Hematopoietic multipotent progenitor cell treated with erythropoietin and hydrocortisone succinate and interleukin-3 and kit ligand, for 6 days (in vitro differentiated cells): ENCODE results near the gene SLIT3.
"Not testable (repeated sequence)": the region's sequence is repeated elsewhere in the genome, so short reads cannot be mapped to it uniquely, and the experiment has no call there.

Experiments used
- DNase-seq: peaks from one replicate; pipeline ENCODE4 v3.0.0-alpha.2; 2015

Gene SLIT3

GRCh38 chr5:168749391-168750100 lies 551.4 kb downstream of the SLIT3 start:
- DNase-seq = no peak

GRCh38 chr5:168747987-168748777 lies 552.8 kb downstream of the SLIT3 start:
- peak; percentile 82 for DNase-seq

GRCh38 chr5:168746893-168747640 lies 553.9 kb downstream of the SLIT3 start:
- peak; percentile 32 for DNase-seq

- not testable (repeated sequence) for DNase-seq
Measured at GRCh38 chr5:168746126-168746892, 554.6 kb downstream of the SLIT3 start.

GRCh38 chr5:168743617-168744016 lies 557.3 kb downstream of the SLIT3 start:
- DNase-seq = no peak

GRCh38 chr5:168742311-168742710 lies 558.6 kb downstream of the SLIT3 start:
- DNase-seq = not testable (repeated sequence)

GRCh38 chr5:168740811-168741213 lies 560.1 kb downstream of the SLIT3 start:
- no peak for DNase-seq

- no peak for DNase-seq
Measured at GRCh38 chr5:168740092-168740800, 560.7 kb downstream of the SLIT3 start.

- DNase-seq = no peak
Measured at GRCh38 chr5:168737066-168737465, 563.9 kb downstream of the SLIT3 start.

- no peak for DNase-seq
Measured at GRCh38 chr5:168736281-168736831, 564.6 kb downstream of the SLIT3 start.

GRCh38 chr5:168734620-168735300 lies 566.2 kb downstream of the SLIT3 start:
- DNase-seq = no peak

- DNase-seq = no peak
Measured at GRCh38 chr5:168734119-168734518, 566.8 kb downstream of the SLIT3 start.

- no peak for DNase-seq
Measured at GRCh38 chr5:168728546-168729211, 572.3 kb downstream of the SLIT3 start.

- no peak for DNase-seq
Measured at GRCh38 chr5:168727547-168727946, 573.4 kb downstream of the SLIT3 start.

GRCh38 chr5:168726342-168726741 lies 574.6 kb downstream of the SLIT3 start:
- DNase-seq = no peak

- DNase-seq = no peak
Measured at GRCh38 chr5:168724227-168724626, 576.7 kb downstream of the SLIT3 start.

GRCh38 chr5:168723037-168723436 lies 577.9 kb downstream of the SLIT3 start:
- no peak for DNase-seq

GRCh38 chr5:168721966-168722365 lies 579.0 kb downstream of the SLIT3 start:
- no peak for DNase-seq

GRCh38 chr5:168721002-168721753 lies 579.8 kb downstream of the SLIT3 start:
- no peak for DNase-seq

GRCh38 chr5:168720575-168720974 lies 580.4 kb downstream of the SLIT3 start:
- DNase-seq = no peak
